ENCODE data around the gene YBX1.

The YBX1 gene

DNA sequence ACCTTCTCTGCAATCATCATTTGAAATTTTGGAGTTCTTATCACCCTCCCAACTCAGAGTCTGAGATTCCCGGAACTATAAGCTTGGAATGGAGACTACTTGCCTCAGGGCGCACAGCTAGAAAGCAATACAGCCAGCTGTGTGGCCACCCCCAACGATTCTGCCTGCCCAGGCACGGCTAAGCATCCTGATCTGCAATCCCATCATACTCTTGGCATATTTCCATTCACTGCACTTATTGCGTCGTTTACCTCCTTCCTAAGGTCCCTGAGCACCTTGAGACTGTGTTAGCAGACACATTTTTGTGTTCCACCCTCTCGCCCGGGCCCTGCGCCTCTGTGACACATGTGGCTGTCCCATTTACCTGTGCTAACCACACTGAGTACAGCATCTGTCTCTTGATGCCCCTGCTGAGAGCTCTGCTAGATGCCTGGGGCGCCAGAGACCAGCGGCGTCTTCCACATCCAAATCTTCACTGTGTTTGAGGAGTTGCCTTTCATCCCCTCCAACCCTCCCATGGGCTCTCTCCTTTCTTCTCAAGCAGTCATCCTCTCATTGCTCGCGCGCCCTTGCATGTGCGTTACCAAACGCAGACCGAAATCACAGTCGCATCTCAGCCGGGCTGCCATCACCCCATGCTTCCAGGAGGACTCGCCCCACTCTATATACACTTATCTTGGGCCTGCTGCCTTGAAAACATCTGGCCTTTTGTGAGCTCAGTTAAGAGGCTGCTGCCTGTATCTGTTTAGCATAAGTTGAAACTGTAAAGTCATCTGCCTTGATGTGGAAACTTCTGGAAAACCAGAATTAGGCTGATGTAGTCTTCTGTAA is 61.3 kb downstream of the YBX1 start:
- Histone ChIP-seq H3K27ac (no peak overlapping the region), H3K4me3 (no peak overlapping the region)
- TF ChIP-seq, protein P1, sequence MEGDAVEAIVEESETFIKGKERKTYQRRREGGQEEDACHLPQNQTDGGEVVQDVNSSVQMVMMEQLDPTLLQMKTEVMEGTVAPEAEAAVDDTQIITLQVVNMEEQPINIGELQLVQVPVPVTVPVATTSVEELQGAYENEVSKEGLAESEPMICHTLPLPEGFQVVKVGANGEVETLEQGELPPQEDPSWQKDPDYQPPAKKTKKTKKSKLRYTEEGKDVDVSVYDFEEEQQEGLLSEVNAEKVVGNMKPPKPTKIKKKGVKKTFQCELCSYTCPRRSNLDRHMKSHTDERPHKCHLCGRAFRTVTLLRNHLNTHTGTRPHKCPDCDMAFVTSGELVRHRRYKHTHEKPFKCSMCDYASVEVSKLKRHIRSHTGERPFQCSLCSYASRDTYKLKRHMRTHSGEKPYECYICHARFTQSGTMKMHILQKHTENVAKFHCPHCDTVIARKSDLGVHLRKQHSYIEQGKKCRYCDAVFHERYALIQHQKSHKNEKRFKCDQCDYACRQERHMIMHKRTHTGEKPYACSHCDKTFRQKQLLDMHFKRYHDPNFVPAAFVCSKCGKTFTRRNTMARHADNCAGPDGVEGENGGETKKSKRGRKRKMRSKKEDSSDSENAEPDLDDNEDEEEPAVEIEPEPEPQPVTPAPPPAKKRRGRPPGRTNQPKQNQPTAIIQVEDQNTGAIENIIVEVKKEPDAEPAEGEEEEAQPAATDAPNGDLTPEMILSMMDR (IDR thresholded peaks at IDR 0.05) = no peak
- no peak for DNase-seq (ENCODE audit: low spot score)

DNA sequence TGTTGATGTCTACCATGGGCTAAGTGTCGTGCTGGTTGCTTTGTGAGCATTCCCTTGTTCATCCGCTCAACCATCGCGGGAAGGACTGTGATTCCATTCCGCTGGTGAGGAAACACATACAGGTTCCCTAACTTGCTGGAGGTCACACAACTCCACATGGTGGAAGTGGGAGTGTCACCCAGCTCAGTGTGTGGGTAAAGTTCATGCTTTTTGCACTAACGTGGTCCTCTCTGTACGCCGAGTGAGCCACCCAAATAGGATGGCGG is 61.9 kb downstream of the YBX1 start:
- Histone ChIP-seq H3K4me3 (no peak overlapping the region), H3K27ac (no peak overlapping the region)
- TF ChIP-seq, protein P1 (IDR thresholded peaks at IDR 0.05) = no peak
- DNase-seq (ENCODE audit: low spot score) = no peak

DNA sequence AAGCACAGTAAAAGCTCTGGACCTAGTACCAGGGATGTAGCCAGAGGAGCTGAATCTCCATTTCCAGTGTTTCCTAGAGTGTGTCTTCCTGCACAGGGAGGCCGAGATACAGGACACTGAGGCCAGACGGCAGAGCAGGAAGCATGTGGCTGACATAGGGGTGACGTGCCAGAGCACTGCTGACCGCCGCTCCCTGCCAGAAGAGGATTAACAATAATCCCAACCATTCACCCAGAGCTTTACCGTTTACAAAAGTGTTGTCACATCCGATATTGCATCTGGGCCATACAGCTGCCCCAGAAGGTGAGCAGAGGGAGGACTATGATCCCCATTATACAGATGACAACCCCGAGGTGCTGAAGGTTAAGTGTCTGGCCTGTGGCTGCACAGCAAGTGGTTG is 63.6 kb downstream of the YBX1 start:
- H3K27ac ChIP-seq = no peak overlapping the region
- no peak for DNase-seq (ENCODE audit: low spot score)
- TF ChIP-seq, protein P1 (IDR thresholded peaks at IDR 0.05) = no peak

DNA sequence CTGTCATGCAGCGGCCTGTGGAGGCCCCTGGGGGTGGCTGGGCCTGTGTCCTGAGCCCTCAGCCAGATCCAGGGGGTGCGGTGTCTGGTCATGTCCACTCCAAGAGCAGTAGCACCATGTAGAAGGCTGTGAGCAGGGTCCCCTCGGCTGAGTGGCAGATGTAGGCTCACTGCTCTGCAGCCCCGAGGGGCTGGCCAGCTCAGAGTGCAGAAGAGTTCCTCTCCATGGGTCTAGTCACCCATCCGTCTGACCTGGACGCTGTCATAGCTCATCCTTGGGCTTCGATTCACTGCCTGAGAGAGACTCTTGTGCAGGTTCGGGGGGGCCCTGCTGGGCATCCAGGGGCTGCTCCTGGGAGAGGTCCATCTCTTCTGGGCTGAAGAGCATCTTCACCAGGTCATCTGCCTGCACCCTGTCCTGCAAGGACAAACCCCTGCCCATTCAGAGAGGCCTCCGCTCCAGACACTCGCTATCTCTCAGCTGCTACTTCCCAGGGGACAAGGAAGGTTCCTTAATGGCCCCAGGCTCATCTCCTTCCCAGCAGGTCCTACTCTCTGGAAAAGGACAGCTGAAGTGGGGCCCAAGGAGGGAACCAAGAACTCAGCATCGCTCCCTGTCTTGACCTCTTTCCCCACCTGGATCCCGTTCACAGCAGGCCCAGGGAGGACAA is 64.4 kb downstream of the YBX1 start:
- TF ChIP-seq, protein P1 (IDR thresholded peaks at IDR 0.05) = no peak
- Histone ChIP-seq H3K27ac (no peak overlapping the region), H3K4me3 (no peak overlapping the region)
- DNase-seq (ENCODE audit: low spot score) = no peak

More for the DNA sequence above, 63.6 kb downstream of the YBX1 start:
- no peak overlapping the region for H3K4me3 ChIP-seq

DNA sequence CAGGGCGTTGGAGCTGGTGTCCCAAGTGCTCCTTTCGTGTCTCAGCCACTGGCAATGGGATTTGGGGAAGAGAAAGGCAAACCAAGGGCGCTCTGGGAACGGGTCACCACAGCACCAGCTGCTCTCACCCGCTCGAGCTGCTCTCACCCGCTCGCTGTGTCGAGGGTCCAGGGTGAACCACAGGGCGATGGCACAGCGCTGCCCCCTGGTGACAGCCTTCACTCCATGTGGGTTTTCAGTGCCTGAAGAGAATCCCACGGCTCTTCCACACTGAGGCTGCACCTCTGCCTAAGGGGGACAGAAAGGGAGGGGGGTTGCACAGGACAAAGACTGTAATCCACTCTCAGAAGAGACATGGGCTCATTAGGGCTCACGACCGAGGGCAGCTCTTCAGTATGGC is 64.9 kb downstream of the YBX1 start:
- DNase-seq (ENCODE audit: low spot score) = no peak
- H3K4me3 ChIP-seq = no peak overlapping the region
- TF ChIP-seq, protein P1 (IDR thresholded peaks at IDR 0.05) = peak; percentile 18
- H3K27ac ChIP-seq = no peak overlapping the region

DNA sequence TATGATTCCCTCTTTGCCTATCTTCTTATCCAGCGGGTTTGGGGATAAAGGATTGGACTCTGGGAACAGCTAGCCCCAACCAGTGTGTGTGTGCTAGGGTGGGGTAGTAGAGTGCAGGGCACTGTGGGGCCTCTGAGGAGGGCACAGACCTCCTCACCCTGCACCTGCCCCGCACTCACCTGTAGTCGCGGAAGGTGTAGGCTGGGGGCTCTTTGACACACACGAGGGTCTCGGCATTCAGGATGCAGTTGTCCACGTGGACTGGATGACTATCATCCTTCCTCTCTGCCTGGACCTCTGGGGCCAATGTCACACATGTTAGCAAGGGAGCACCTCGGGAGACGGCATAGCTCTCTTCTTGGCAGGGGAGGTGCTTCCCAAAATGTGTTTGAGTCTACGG is 65.8 kb downstream of the YBX1 start:
- H3K4me3 ChIP-seq = no peak overlapping the region
- H3K27ac ChIP-seq = no peak overlapping the region
- no peak for DNase-seq (ENCODE audit: low spot score)
- TF ChIP-seq, protein P1 (IDR thresholded peaks at IDR 0.05) = no peak
